ENCODE results near the gene NRXN3. TPM values are rescaled to one million over a fixed set of nuclear protein-coding genes. Genes with fewer than 3 reads are reported as not detected.

The NRXN3 gene
- polyA plus RNA-seq, 1 donor from 2014 or later = 110 TPM

GRCh38 chr14:78872837-78873236, 702.7 kb downstream of the NRXN3 start:
- TF ChIP-seq CTCF (IDR thresholded peaks at IDR 0.05; ENCODE audit: poor library complexity, severe bottlenecking) (no peak), TAF1 (IDR thresholded peaks at IDR 0.05; ENCODE audit: low read depth) (no peak), SMC3 (conservative IDR thresholded peaks at IDR 0.05; ENCODE audit: poor library complexity) (no peak), EP300 (conservative IDR thresholded peaks at IDR 0.05; ENCODE audit: poor library complexity, severe bottlenecking) (no peak)
- Histone ChIP-seq H3K9me2 (ENCODE audit: insufficient read depth, low read length) (no peaks in the 10 kb centered on the region), H3K27me3 (ENCODE audit: insufficient read depth, low read depth, low read length) (no peaks in the 10 kb centered on the region), H4K20me1 (ENCODE audit: insufficient read depth) (no peaks in the 10 kb centered on the region), H3K9ac (ENCODE audit: low read length) (no peak overlapping the region), H3K9me3 (ENCODE audit: low read length) (no peaks in the 10 kb centered on the region), H3K79me2 (replicated peaks; ENCODE audit: insufficient read depth, low read length) (no peaks in the 10 kb centered on the region), H3K36me3 (ENCODE audit: insufficient read depth, low read length) (no peaks in the 10 kb centered on the region), H3K4me2 (ENCODE audit: low read length) (no peak overlapping the region), H3K27ac (ENCODE audit: low read length) (no peak overlapping the region), H3K4me3 (ENCODE audit: low read length) (no peak overlapping the region), H3F3A (ENCODE audit: insufficient read depth, low read length, poor library complexity, severe bottlenecking) (no peaks in the 10 kb centered on the region), H2AFZ (ENCODE audit: low read depth, low read length) (no peak overlapping the region)

- Histone ChIP-seq H3K27me3 (ENCODE audit: insufficient read depth, low read depth, low read length) (no peaks in the 10 kb centered on the region), H3F3A (ENCODE audit: insufficient read depth, low read length, poor library complexity, severe bottlenecking) (no peaks in the 10 kb centered on the region), H3K27ac (ENCODE audit: low read length) (no peak overlapping the region), H3K36me3 (ENCODE audit: insufficient read depth, low read length) (no peaks in the 10 kb centered on the region), H3K4me3 (ENCODE audit: low read length) (no peak overlapping the region), H3K9ac (ENCODE audit: low read length) (no peak overlapping the region), H2AFZ (ENCODE audit: low read depth, low read length) (no peak overlapping the region), H3K4me2 (ENCODE audit: low read length) (no peak overlapping the region), H3K79me2 (replicated peaks; ENCODE audit: insufficient read depth, low read length) (no peaks in the 10 kb centered on the region), H4K20me1 (ENCODE audit: insufficient read depth) (no peaks in the 10 kb centered on the region), H3K9me3 (ENCODE audit: low read length) (no peaks in the 10 kb centered on the region), H3K9me2 (ENCODE audit: insufficient read depth, low read length) (no peaks in the 10 kb centered on the region)
- TF ChIP-seq RAD21 (conservative IDR thresholded peaks at IDR 0.05) = no peak
- TF ChIP-seq MXI1 (conservative IDR thresholded peaks at IDR 0.05; ENCODE audit: poor library complexity, severe bottlenecking) = no peak
- TF ChIP-seq POLR2AphosphoS5 (IDR thresholded peaks at IDR 0.05) = no peak
- TF ChIP-seq EZH2 (IDR thresholded peaks at IDR 0.05; ENCODE audit: borderline replicate concordance, insufficient read depth, low read length, poor library complexity, severe bottlenecking) = no peak
- no peak for TF ChIP-seq SMC3 (conservative IDR thresholded peaks at IDR 0.05; ENCODE audit: poor library complexity)
- no peak for TF ChIP-seq TAF1 (IDR thresholded peaks at IDR 0.05; ENCODE audit: low read depth)
- TF ChIP-seq EP300 (conservative IDR thresholded peaks at IDR 0.05; ENCODE audit: poor library complexity, severe bottlenecking) = no peak
- no peak for TF ChIP-seq CTCF (IDR thresholded peaks at IDR 0.05; ENCODE audit: poor library complexity, severe bottlenecking)
These were observed 703.4 kb downstream of the NRXN3 start for GRCh38 chr14:78873581-78873980.

- H3K27ac ChIP-seq (ENCODE audit: low read length) = no peak overlapping the region
- H3K4me2 ChIP-seq (ENCODE audit: low read length) = no peak overlapping the region
- H3K36me3 ChIP-seq (ENCODE audit: insufficient read depth, low read length) = no peaks in the 10 kb centered on the region
- no peaks in the 10 kb centered on the region for H3F3A ChIP-seq (ENCODE audit: insufficient read depth, low read length, poor library complexity, severe bottlenecking)
- H3K27me3 ChIP-seq (ENCODE audit: insufficient read depth, low read depth, low read length) = no peaks in the 10 kb centered on the region
- no peak overlapping the region for H3K4me3 ChIP-seq (ENCODE audit: low read length)
- H3K9me3 ChIP-seq (ENCODE audit: low read length) = no peaks in the 10 kb centered on the region
- H2AFZ ChIP-seq (ENCODE audit: low read depth, low read length) = no peak overlapping the region
- H4K20me1 ChIP-seq (ENCODE audit: insufficient read depth) = no peaks in the 10 kb centered on the region
- H3K9me2 ChIP-seq (ENCODE audit: insufficient read depth, low read length) = no peaks in the 10 kb centered on the region
- no peak overlapping the region for H3K9ac ChIP-seq (ENCODE audit: low read length)
- TF ChIP-seq REST (IDR thresholded peaks at IDR 0.05; ENCODE audit: borderline replicate concordance) = no peak
- TF ChIP-seq RAD21 (conservative IDR thresholded peaks at IDR 0.05) = no peak
- TF ChIP-seq EZH2 (IDR thresholded peaks at IDR 0.05; ENCODE audit: borderline replicate concordance, insufficient read depth, low read length, poor library complexity, severe bottlenecking) = no peak
- TF ChIP-seq EP300 (conservative IDR thresholded peaks at IDR 0.05; ENCODE audit: poor library complexity, severe bottlenecking) = no peak
- TF ChIP-seq MXI1 (conservative IDR thresholded peaks at IDR 0.05; ENCODE audit: poor library complexity, severe bottlenecking) = no peak
- no peak for TF ChIP-seq POLR2AphosphoS5 (IDR thresholded peaks at IDR 0.05)
- TF ChIP-seq SMC3 (conservative IDR thresholded peaks at IDR 0.05; ENCODE audit: poor library complexity) = no peak
- TF ChIP-seq CTCF (IDR thresholded peaks at IDR 0.05; ENCODE audit: poor library complexity, severe bottlenecking) = no peak
- TF ChIP-seq TAF1 (IDR thresholded peaks at IDR 0.05; ENCODE audit: low read depth) = no peak
- no peaks in the 10 kb centered on the region for H3K79me2 ChIP-seq (replicated peaks; ENCODE audit: insufficient read depth, low read length)
These were observed 704.9 kb downstream of the NRXN3 start for GRCh38 chr14:78875049-78875448.
